NOMO-1 (cell line): ENCODE results near the gene ALG8.
"Not testable (repeated sequence)": the region's sequence is repeated elsewhere in the genome, so short reads cannot be mapped to it uniquely, and the experiment has no call there.

Experiments used
- DNase-seq, 2 experiments: peaks; one replicate each; lab custom pipeline; 2025; ENCODE audit not compliant: unreplicated experiment in 2 of 2; lab: John Stamatoyannopoulos, UW

Gene ALG8

DNA sequence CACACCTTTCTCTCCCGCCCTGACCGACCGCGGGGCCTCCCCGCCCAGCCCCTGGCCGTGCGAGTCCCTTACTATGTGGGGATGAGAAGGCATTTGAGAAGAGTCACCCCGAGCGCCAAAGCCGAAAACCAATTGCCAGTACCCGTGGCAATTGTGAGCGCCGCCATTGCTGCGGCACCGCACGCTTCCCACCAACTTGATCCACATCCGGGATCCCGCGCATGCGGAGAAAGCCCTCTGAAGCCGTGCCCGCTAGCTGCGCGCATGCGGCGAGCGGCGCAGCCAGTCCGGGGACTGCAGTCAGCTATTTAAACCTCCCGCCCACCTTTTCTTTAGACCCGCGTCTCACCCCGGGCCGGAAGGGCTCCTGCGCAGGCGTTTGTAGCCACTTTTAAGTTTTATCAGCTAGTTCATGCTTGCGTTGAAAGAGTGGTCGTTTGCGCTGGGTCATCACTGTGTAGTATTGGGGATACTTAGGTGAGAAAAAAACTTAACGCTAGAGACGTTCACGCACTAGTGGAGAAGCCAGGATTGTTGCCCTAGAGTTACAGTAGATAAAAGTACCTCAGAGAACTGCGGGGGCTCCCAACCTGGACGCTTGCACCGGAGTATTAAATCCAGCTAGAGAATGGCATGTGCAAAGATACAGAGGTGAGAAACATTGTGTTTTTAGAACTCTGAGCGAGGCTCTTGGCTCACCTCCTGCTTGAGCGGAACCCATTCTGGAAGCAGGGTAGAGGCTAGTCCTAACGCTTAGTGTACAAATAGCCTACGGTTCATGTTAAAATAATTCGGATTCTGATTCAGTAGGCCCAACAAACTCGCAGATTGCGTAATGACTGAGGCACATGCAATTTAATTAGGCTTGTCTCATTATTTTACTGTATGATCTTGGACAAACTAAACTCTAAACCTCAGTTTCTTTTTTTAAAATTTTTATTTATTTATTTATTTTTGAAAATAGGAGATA is at the start of gene ALG8:
TSS of gene ALG8 (minus strand) at position 205 of the 970 bp plus-strand sequence. CDS start at position 167, 38 bp downstream.
- peak; percentile 93 to 94 for DNase-seq

DNA sequence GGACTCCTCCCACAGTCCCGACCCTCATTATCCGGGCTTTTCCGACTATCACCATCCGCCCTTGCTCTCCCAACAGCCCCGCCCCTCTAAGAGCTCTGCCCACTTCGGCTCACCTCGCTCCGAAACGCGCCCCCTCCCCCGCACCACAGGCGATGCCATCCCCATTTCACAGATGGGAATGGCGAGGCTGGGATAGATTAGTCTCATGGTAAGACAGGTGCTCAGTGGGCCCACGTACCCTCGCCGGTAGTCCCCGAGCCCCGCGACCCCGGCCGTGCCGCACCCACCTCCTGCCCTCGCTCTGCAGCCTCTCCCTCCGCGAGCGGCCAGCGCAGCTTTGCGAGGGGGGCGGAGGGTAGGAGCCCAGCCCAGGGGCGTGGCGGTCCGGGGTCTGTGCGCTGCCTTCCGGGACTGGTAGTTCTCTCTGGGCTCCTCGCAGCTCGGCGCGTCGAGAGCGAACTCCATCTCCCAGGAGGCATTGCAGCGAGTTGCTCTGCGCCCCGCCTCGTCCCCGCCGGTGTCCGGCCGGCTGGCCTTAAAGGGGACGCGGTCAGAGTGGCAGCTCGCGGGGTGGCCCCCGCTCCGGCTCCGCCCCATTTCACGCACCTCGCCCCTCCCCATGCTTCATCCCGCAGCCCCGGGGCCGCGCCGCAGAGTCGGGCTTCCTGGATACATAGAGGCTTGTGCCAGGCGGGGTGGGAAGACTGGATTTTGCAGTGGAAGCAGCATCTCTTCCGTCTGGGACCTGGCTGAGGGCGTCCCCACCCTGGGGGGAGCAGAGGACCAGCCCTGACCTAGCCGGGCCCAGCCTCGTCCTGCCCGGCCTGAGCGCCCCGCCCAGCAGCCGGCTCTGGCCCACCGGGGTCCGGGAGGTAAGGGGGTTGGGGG is 49.1 kb upstream of the ALG8 start, which contains the start of the genes KCTD21 and USP35:
TSS of gene KCTD21 (minus strand) at position 341 of the 888 bp plus-strand sequence. CDS start 14,072 bp downstream, outside the sequence.
TSS of gene USP35 (plus strand) at position 634 of the 888 bp plus-strand sequence. CDS start 7,327 bp downstream, outside the sequence.
- DNase-seq, result peak; percentile 97 to 98

DNA sequence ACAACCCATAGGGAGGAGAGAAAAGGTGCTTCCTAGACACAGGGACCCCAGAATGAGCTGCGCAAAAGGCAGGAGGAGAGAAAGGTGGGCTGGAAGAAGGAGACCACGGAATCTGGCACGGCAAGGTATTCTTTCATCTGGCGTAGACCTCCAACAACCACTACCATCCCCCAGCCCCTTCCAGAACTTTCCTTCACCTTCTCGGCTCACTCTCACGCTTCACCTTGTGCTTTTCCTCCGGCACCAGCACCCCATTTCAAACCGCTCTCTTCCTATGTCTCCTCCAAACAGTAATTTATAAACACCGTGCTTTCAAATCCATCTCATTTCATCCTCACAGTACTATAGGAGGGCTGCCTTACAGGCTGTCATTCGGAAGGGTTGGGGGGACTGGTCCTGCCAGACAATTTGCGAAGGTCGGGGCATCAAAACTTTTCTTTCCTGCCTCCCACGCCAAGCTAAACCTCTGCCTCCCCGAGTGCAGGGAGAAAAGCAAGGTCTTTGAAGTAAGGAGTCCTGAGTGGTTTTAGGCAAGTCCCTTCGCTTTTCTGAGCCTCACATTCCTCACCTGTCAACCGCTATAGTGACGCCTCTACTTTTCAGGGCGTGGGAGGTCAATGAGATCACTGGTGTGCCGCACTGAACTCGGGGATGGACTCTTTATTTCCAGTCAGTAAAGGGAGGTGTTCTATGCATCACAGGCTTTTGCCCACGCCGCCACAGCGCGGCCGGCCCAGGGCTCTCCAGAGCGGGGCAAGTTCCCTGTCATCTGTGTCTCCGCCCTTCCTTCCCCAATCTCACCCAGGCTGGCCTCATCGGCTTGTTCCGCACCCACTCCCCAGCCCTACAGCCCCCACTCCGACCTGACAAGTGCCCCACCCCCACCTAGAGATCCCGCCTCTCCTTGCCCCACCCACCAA is 48.2 kb upstream of the ALG8 start:
- DNase-seq, result peak; percentile 89 to 95

DNA sequence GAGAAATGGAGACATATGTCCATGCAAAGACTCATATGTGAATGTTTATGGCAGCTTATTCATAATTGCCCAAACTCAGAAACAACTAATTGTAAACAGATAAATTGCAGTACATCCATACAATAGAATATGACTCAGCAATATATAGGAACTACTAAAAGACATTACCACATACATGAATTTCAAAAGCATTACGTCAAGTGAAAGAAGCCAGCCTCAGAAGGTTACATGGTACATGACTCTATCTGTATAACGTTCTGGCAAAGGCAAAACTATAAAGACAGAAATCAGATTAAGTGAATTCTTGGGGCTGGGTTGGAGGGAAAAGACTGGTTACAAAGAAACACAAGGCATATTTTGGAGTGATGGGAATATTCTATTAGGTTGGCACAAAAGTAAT is 41.8 kb upstream of the ALG8 start:
- peak in 1 of 2 experiments; percentile 14 for DNase-seq

DNA sequence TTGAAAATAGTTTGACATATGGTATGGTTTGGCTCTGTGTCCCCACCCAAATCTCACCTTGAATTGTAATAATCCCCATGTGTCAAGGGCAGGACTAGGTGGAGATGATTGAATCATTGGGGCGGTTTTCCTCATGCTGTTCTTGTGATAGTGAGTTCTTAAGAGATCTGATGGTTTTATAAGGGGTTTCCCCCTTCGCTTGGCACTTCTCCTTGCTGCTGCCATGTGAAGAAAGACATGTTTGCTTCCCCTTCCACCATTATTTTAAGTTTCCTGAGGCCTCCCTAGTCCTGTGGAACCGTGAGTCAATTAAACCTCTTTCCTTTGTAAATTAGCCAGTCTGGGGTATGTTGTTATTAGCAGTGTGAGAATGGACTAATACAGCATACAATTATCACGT is 41.3 kb upstream of the ALG8 start:
- no peak for DNase-seq

DNA sequence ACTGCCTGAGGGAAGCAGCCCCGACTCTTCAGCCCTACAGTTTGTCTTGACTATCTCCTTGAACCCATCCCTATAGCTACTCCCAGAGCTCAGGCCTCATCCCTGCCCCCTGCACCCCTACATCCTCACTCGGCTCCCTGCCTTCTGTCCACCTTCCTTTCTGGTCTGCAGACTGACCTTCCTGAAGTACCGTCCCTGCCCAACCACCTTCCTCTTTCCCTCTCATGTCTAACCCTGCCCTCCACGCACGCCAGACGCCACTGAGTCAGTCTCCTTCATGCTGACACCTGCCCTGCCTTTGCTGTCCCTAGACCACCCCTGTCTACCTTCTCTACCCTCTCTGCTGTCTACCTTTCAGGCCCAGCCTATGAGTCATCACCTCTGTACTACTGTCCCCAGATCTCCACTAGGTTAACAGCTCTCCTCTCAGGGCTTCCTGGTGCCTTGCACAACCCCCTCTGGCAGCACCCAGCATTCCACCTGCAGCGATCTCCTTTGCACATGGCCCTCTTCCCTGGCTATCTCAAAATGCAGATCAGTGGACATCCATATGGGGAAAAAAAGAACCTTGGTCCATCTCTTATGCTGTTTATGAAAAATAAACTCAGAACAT is 40.1 kb upstream of the ALG8 start:
- DNase-seq, result no peak

DNA sequence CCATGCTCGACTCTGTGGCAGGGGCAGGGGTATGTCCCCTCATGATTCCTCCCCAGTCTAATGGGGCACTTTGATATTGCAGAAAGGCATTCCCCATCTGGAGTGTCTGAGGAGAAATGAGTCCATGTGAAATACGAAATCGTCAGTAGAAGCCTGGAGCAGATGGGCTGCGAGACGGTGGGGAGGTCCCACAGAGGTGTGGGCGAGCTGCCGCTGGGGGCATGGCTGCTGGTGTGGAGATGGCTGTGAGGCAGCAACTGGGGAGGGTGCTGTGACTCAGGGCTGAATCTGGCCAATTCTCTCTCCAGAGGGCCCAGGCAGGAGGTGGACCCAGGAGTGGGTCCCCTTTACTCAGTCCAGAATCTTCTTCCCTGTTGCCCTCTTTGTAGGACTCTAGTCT is 37.8 kb upstream of the ALG8 start:
- no peak for DNase-seq

DNA sequence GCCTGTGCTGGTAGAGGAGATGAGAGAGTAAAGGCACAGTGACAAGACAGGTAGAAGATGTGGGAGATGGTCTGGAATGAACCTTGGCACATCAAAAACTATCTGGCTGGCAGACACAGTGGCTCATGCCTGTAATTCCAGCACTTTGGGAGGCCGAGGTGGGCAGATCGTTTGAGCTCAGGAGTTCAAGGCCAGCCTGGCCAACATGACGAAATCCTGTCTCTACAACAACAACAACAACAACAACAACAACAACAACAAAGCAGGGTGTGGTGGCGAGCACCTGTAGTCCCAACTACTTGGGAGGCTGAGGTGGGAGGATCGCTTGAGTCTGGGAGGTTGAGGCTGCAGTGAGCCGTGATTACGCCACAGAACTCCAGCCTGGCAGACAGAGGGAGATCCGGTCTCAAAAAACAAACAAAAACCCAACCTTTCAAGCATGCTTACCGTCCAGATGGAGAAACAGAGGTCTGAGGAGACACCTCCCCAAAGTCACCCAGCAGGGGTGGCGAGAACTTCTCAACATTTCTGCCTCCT is 37.2 kb upstream of the ALG8 start:
- no peak for DNase-seq

DNA sequence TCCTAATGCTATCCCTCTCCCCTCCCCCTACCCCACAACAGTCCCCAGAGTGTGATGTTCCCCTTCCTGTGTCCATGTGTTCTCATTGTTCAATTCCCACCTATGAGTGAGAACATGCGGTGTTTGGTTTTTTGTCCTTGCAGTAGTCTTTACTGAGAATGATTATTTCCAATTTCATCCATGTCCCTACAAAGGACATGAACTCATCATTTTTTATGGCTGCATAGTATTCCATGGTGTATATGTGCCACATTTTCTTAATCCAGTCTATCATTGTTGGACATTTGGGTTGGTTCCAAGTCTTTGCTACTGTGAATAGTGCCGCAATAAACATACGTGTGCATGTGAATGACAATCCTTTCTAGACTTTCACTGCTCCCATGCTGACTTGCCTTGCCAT is 36.4 kb upstream of the ALG8 start:
- not testable (repeated sequence) for DNase-seq

DNA sequence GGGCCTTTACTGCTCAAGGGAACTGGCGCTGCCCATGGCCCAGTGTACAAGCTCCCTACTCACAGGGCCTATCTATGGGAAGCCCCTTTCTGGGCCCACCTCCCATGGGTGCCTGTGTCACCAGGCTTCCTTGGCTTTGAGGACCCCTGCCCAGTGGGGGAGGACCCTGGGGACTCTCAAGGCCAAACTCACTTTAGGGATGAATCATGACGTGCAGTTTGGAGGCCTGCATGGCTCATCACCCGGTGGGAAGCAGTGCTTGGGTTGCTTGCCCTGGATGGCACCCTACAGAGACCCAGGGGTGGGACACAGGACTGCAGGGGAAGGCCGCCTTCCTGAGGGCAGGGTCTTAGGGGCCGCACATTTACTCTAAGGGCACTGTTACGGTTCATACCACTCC is 32.5 kb upstream of the ALG8 start:
- no peak for DNase-seq

DNA sequence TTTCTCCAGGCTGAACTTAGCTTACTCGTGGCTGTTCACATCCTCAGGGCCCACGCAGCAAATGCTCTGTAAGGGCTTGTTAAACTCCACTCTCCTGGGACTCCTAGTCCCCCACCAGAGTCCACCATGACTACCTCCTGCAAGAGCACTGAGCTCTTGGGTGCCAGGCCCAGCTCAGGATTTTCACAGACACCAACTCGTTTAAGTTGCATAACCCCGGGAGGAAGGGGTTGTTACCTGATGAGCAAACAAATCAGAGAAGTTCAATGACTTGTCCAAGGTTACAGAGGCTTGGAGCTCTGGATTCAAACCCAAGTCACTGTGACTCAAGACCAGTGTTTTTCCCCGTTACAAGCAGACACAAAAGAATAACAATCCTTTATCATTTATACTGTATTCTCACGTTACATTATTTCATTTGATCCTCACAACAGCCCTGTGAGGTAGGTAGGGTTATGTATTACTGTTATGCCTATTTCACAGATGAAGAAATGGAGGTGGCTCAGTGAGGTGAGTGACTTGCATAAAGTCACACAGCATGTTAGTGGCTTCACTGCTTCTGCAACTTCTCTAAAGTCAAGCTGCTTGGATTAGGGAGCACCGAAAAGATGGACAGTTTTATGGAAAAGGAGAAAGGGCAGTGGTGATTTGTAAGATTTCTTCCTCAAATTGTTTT is 31.6 kb upstream of the ALG8 start:
- no peak for DNase-seq

DNA sequence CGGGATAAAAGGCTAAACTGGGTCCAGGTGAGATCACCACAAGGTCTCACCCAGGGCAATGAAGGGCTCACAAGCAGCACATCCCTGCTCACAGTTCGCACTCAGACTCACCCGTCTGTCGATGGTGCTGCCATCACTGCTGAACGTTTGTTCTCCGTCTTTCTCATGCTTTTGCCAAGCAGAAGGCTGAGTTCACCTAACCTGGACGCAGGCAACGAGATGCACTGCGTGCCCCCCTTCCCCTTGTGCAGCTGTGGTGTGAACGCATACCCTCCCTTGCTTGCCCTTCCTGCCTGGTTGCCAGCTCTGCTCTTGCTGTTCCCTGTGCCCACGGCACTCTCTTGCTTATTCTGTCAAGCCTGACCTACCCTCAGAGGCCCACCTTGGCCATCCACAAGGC is 31.0 kb upstream of the ALG8 start:
- no peak for DNase-seq

DNA sequence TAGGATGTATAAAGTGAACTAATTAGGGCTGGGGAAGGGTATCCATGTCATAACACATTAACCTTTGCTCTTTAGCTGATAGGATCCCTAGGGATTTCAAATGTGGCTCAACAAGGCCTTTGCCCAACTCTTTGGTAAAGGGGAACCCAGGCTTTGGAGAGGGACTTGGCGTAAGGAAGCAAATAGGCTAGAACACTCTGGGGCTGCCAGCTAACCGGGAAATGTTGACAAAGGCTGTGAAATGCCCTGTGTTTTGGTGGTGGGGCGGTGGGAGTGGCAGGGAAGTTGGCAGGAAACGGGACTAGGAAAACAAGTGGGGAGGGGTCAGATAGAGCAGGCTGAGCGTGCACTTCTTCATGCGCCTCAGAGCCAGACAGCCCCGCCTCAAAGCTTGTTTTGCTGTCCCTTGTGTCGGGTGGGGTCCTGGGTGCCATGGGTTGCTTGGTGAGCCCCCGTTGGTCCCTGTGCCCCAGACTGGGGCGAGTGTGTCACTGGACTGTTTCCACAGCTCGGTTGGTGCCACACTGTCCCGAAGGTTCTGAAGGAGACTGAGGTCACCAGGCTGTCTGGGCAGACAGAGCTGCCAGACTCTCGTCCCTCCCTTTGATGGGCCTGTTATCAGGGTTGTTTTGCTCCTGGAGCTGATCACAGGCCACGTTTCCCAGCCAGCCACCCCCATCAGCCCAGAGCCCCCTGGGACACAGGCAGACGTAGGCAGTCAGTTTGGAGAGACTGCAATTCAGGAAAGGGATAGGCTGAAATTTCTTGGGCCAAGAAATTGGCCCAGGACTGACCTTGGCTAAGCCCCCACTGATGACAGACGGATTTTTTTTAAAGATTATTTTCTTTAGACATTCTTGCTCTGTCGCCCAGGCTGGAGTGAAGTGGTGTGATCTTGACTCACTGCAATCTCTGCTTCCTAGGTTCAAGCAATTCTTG is 29.4 kb upstream of the ALG8 start:
- DNase-seq, result no peak

DNA sequence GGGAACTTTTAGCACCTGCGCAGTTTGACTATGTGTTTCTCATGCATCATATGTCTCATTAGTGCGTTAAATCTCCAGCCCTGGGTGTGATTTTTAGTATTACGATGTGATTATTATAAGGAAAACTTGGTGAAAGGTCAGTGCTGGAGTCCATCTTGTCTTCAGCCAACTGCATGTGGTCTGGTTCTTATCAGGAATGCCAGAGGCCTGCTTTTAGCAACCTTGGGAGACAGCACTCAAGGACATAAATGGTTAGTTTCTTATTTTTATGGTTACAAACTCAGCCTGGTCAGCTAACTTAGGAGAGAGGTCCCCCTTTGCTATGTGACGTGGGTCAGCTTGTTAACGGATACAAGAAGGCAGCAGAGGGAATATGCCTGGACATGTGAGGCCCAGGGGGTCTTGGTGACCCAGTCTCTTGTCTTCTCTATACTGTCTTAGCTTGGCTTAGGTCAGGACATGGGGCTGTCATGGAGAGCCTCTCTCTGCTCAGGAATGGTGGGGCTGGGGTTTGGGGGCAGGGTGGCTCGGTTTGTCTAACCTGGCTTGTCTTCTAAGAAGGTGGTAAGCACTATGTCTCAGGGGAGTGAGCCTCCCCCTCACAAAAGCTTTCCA is 27.5 kb upstream of the ALG8 start:
- DNase-seq, result no peak

DNA sequence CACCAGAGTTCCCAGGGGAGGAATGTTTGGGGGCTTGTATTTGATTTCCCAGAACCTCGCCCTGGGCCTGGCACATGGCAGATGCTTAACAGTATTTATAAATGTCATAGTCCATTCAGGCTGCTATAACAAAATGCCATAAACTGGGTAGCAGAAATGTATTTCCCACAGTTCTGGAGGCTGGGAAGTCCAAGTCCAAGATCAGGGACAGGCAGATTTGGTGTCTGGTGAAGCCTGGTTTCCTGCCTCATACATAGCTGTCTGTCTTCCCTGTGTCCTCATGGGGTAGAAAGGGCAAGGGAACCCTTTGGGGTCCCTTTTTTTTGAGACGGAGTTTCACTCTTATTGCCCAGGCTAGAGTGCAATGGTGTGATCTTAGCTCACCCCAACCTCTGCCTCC is 25.0 kb upstream of the ALG8 start:
- no peak for DNase-seq

DNA sequence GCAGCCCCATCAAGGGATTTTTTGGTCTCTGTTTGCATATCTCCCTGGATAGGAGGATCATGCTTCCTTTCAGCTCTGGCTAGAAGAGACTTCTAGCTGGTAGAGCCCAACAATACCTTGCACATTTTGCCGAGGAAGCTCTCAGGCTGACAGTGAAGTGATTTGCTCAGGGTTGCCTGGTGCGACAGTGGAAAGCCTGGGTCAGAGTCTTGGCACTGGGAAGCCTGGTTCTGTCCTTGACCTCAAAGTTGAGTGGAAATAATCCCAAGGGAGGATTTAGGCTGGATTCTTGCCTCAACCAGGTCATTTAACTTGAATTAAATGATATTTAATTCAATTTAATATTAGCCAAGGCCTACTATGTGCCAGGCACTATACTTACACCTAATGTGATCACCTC is 24.4 kb upstream of the ALG8 start:
- no peak for DNase-seq

DNA sequence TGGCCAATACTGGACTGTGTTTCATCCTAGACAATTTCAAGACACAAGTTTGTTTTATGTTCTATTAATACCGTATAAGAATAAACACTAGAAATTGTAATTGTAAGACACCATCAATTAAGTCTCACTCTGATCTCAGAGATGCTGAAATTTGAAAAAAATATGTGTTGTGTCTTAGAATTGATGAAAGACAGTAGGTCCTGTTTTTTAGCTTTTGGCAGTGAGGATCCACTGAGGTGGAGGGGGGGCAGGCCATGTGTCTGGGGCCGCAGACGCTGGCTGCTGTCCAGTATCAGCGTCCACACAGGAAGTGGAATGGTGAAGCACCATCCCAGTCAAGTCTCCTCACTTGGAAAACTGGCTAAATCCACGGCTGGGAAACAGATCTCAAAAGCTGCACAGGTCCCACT is 22.5 kb upstream of the ALG8 start:
- no peak for DNase-seq
